GM21367 (cell line): ENCODE results near the gene TMTC1.
"Not testable (repeated sequence)": the region's sequence is repeated elsewhere in the genome, so short reads cannot be mapped to it uniquely, and the experiment has no call there.

ENCODE experiments used
- ATAC-seq: cut with Tn5 transposase; IDR thresholded peaks from one replicate; pipeline ENCODE4 v1.9.1; 2021; ENCODE audit not compliant: unreplicated experiment

The TMTC1 gene

DNA sequence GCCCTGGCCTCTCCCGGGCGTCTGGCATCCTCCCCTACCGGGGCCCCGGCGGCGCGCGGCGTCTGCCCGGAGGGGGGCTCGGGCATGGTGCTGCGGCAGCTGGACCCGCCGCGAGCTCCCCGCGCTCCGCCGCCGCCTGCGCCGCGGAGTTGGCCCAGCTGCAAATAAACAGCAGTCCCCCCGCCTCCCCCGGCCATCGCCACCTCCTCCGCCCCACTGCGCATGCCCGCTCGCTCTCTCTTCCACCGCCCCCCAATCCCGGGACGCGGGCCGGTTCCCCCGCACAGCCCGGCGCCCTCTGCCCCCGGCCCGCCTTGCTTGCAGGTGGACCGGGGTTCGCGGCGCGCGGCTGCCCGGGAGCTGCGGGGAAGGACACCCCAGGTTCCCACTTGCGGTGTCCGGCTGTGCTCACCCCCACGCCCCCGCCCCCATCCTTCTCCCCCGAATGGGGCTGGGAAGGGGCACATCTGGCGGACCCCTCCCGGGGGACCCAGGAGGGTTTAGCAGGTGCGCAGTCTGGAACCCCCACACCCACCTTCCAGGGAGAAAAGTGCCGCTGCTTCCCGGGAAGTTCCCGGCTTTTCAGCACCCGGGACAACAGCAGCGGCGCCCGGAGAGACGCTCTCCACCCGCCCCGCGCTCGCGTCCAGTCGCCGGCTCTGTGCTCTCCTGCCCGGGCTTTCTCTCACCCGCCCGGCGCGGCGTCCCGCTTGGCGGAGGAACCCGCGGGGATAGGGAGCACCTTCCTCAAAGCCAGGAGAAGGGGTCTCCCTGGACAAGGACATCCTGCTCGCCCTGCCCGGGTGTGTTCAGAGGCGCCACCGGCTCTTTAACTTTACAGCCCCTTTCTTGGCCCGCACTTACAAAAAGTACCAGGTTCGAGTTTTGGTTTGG, at the start of gene TMTC1:
TSS of gene TMTC1 (minus strand) at position 170 of the 894 bp plus-strand sequence. CDS start 191 bp downstream, outside the sequence.
- no peak for ATAC-seq

DNA sequence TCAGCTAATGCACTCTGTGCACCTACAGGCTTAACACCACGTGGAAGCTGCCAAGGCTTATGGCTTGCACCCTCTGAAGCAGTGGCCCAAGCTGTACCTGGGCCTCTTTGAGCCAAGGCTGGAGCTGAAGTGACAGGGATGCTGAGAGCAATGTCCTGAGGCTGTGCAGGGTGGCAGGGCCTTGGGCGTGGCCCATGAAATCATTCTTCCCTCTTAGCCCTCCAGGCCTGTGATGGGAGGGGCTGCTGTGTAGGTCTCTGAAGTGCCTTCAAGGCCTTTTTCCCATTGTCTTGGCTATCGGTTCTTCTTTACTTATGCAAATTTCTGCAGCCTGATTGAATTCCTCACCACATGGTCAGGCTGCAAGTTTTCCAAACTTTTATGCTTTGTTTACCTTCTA, 47.4 kb upstream of the TMTC1 start:
- no peak for ATAC-seq

DNA sequence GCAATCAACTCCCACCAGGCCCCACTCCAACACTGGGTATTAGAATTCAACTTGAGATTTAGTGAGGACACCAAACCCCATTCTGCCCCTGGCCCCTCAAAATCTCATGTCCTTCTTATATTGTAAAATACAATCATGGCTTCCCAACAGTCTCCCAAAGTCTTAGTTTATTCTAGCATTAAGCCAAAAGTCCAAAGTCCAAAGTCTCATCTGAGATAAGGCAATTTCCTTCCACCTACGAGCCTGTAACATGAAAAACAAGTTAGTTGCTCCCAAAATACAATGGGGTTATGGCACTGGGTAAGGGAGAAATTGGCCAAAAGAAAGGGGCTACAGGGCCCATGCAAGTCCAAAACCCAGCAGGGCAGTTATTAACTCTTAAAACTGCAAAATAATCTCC, 46.6 kb upstream of the TMTC1 start:
- ATAC-seq, result no peak

DNA sequence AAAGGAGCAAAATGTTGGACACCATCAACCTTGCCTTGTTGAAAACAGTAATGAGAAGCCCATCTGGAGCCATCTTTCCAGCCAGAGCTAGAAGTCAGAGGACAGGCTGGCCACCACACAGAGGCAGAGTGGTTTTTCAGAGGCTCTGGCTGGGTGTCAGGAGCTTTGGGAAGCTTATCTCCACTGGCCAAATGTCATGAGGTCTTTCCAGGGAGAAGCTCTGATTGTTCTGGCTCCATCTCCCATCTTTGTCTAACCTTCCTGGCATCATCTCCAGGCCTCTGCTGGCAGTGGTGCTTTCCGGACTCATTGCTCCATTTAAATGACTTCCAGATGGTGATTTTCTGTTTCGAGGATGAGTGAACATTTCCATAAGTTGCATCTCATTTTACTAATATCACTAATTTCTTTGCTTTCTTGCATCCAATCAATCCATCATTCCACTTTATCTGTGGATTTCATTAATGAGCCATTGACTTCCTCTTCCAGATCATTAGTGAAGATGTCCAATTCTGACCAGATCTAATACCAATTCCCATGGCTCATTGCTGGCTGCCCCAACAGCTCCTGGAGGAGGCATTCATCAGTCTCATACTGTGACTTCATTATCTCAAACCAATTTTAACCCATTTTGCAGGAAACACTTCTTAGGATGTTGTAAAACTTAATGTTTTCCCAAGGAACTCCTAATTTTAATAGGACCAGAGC, 35.3 kb upstream of the TMTC1 start:
- ATAC-seq, result no peak

DNA sequence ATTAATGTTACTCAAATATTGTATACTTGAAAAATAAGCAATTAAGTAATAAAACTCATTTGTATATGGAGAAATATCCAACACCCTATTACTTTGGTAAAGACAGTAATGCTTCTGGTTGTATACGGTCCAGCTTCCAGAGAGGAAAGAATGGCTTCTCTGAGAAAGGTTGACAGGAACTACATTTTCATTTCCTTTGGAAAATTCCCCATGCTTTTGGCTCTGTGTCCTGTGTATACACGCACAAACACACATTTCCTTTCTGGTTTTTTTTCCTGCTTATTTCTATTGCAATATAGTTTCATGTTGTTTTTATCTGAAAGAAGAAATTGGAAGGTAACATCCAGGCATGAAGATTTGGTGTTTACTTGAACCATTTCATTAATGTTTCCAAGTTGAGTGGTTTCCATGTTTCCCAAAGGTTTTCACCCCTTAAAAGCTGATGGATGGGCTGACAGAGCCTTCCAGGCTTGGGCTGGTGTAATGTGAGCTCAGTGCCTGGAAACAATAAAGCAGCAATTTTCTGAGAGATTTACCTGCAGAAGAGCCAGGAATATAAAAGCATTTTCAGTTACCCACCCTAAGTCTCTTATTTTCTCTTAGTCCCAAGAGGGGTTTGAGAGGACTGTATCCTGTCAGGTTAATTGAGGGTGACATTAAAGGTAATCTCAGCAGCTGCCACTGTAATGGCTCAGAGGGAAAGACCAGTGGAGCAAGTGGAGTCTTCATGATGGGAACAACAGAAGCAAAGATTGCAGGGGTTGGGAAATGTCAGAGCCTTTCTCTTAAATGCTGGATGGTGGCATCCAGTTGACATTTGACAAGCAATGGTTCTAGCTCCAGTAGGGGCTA, 33.4 kb upstream of the TMTC1 start:
- ATAC-seq, result no peak

DNA sequence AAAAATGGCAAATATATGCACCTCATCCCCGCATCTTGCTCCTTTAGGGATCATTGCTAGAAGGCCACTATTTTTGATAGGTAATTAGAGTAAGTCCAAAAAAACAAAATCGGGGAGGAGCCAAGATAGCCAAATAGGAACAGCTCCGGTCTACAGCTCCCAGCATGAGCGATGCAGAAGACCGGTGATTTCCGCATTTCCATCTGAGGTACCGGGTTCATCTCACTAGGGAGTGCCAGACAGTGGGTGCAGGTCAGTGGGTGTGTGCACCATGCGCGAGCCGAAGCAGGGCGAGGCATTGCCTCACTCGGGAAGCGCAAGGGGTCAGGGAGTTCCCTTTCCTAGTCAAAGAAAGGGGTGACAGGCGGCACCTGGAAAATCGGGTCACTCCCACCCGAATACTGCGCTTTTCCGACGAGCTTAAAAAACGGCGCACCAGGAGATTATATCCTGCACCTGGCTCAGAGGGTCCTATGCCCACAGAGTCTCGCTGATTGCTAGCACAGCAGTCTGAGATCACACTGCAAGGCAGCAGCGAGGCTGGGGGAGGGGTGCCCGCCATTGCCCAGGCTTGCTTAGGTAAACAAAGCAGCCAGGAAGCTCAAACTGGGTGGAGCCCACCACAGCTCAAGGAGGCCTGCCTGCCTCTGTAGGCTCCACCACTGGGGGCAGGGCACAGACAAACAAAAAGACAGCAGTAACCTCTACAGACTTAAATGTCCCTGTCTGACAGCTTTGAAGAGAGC, 26.0 kb upstream of the TMTC1 start:
- not testable (repeated sequence) for ATAC-seq

DNA sequence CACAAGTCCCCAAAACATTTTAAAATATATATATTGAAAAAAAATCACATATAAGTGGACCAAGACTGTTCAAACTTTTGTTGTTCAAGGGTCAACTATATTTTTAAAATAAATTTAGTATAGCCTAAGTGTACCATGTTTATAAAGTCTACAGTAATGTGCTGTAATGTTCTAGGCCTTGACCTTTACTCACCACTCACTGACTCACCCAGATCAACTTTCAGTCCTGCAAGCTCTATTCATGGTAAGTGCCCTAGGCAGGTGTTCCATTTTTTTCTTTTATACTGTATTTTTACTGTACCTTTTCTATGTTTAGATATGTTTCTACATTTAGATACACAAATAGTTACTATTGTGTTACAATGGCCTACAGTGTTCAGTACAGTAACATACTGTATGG, 23.4 kb upstream of the TMTC1 start:
- ATAC-seq, result no peak

DNA sequence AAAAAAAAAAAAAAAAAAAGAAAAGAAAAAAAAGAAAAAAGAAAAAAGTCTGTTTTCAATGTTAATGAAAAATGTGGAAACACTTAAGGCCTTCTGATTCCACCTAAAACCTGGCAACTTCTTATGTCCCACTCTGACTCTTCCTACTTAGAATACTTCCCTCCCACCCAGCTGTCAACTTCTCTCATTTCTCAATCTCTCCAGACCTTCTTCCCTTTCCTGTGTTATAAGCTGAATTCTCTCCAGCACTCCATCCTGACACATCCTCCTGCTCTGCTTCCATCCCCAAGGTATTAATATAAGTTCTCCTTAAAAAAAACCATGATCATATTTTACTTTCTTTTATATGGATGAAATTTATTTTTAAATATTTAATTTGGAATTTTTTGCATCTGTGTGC, 20.3 kb upstream of the TMTC1 start:
- ATAC-seq, result no peak

DNA sequence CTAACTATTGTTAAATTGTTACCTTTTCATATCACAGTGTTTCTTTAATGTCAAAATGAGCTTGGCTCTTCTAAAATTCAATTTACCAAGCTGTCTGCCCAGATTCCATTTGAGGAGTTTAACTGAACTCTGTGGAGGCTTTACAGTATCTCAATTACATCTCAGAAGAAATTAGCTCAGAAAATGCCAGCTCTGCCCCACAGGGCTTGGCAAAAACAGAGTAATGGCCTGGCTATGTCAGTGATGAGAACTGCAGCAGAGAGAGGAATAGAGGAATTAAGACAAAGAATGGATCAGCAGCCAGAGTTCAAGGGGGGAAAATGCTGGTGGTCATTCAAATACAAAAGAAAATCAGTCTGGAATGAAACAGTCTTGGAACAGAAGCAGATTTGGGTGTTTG, 15.8 kb upstream of the TMTC1 start:
- no peak for ATAC-seq

DNA sequence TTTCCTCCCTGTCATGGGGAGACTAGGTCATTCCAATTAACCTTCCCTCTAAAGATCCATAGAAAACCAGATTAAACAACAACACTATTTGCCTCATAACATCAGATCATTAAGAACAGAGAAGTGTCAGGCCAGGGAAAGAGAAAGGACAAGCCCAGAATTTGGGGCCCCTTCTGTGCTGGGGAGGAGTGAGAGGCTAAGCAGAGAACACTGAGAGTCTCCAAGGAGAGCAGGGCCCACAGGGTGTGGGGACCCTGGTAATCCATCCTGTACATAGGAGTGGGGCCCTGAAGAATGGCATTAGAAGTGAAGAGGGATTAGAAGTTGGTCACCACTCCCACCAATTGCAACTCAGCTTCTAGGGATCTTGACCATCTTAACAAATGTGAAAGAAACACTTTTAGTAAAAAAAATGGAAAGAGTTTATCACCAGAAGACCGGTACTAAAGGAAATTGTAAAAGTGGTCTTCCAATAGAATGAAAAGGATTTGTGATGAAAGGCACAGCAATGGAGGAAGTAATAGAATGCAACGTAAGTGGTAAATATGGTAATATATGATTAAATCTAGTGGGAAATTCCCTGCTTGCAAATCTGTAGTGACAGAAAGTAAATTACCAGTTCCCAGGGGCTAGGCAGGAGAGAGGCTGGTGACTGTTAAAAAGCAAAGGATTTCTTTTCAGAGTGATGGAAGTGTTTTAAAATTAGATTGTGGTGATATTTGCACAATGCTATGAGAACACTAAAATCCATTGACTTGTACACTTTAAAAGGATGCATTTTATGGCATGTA, 14.0 kb upstream of the TMTC1 start:
- no peak for ATAC-seq

DNA sequence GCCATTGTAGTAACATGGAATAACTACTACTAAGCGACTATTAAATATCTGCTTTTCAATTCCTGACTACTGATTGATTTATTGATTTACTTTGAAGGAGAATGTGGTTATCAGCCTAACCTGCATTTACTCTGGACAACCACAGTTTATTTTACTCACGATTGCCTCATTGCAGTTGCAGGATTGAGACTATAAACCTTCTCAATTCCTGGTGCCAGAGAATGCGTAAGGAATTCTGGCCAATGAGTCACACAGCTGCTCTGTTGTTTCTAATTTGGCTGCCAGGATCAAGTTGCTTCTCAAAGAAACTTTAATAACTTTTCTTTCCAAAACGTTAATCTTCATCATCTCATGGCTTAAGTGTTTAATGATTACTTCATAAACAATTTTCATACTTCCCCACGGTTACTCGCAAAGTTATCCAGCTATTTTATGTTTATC, 13.1 kb upstream of the TMTC1 start:
- ATAC-seq, result no peak

DNA sequence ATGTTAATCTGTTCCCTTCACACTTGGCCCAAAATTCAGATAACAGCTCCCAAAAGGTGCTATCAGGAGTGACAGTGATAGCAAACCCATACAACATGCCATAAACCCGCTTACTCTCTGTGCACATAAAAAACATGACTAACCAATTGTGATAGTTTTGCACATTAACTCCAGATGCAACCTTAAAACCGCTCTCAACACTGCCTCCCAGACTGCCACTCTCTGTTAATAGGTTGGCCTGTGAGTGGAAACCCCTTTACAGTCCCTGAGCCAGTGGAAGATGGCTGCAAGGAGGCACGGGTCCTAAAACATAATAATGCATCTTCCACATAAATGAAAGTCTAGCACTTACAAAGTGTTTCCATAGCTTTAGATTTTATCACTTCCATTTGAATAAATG, 12.0 kb upstream of the TMTC1 start:
- no peak for ATAC-seq

DNA sequence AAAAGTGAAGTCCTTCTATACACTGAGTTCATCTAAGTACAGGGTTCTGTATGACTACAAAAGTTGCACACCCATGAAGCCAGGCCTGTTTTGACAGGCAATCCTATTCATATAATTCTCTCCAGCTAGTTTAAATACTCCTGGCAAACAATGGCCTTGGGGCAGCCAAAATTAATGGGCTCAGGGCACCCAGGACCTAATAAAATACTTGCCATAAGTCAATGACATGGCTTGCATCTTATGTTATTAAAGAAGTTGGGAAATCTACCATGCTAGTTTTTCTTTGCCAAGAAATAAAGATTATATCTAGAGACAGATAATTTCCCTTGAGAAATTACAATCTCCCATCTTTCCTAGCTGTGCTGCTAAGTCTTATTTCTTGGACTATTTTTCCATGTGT, 11.1 kb upstream of the TMTC1 start:
- ATAC-seq, result no peak

DNA sequence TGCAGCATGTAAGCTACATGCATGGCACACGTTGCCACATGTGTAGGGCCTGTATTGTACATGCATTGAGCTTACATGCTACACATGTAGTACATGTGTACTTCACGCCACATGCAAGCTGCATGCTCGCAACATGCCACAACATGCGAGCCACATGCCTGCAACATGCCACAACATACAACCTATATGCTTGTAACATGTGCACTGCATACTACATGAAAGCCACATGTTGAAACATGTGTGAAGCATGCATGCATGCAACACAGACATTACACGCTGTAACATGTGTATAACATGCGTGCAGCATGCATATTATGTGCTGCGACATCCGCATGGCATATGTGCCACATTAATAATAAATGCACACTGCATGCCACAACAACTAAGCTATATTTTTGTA, 9.1 kb upstream of the TMTC1 start:
- ATAC-seq, result no peak

DNA sequence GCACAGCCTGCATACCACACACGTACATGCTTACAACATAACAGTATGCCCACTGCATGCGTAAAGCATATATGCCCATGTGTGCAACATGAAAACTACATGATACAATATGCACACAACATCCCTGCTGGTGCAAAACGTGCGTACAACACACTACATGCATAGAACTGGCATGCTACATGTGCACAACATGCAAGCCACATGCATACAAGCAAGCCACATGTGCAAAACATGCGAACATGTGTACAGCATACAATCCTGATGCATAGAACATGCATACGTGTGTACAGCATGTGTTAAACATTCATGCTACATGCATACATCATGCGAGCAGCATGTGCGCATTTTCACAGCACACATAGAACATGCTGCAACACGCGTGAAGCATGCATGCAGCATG, 8.4 kb upstream of the TMTC1 start:
- no peak for ATAC-seq

DNA sequence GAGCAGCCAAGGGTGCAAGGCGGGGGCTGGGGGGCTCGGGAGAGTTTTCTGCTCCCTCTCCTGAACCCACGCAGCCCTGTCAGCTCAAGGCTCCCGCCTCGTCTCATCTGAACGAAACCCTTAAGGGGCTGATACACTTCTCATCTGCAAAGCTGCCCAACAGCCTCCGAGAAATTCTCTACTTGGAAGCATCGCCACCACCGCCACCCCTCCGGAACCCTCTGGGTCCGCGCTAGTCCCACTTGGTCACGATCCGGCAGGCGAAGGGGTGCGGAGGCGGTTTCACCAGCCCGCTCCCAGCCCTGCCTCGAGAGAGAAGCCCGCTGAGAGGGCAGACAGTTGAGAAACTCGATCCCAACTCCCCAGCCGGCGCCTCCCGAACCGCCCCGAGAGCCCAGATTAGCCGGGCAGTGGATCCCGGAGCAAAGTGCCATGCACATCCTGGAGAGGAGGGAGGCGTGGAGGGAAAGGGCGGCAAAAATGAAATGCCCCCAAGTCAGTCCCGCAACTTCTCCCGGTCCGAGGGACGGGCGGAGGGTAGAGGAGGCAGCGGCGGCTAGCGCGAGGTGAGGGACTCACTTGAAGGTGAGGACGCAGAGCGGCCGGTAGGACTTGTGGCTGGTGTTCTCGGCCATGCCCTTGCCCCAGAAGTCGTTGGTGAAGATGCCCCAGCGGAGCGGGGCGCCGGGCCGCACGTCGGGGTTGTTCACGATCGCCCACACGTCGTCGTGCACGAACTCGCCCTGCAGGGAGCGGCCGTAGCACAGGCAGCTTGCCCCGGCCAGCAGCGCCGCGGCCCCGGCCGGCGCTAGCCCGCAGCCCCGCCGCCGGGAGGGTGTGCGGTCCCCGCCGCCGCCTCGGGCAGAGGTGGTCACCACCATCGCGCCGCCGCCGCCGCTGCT, 620 bp downstream of the TMTC1 start:
- no peak for ATAC-seq

DNA sequence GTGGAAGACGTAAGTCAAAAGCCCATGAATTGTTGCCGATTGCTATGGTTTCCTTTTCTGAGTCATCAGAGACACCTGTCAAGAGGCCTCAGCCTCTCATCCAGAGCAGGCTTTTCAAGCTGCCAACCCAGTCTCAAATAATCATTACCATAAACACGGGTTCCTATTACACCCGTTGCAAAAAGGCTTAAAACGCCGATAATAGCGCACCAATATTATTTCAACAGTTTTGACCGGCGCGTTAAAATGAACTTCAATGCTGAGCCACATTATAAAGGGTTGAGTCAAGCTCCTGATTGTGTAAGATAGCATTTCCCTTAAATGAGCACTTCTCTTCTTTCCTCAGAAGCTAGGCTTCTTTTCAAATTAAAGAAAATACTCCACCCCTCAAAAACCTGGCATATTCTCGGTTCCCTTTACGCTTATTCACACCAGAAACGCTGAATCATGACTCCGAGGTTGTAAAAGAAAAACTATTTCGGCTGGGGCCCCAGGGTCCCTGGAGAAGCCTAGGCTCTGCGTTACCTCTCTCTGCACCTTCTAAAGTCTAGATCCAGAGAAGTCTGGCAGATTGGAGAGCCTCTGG, 1.4 kb downstream of the TMTC1 start:
- peak; percentile 63 for ATAC-seq

DNA sequence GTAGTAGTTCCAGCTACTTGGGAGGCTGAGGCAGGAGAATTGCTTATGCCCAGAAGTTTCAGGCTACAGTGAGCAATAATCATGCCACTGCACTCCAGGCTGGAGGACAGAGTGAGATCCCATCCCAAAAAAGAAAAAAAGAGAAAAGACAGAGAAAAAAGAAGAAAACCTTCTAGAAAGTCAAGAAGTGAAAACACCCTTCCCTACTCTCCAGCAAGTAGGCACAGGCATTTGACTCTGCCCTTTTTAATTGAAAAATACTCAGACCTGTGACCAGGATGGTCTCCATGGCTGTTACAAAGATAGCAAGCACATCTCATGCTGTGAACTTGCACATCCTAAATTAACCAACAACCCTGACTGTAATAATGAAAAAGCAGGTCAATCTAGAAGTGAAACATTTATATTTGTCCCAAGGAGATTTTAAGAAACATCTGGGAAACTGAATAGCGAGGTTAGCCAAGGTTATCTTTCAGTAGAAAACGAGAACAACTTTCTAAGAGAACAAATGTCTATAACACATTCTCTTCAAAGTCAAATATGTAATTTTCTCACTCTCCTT, 2.0 kb downstream of the TMTC1 start:
- peak; percentile 20 for ATAC-seq
